GM12892 (cell line): Measurements from ENCODE around the gene SHISA9. TPM values are rescaled to one million over a fixed set of nuclear protein-coding genes. Genes with fewer than 3 reads are reported as not detected.
"Not testable (repeated sequence)": the region's sequence is repeated elsewhere in the genome, so short reads cannot be mapped to it uniquely, and the experiment has no call there.

Experiments used
- DNase-seq: peaks from one replicate; pipeline ENCODE4 v3.0.0; 2011; ENCODE audit not compliant: insufficient read length
- FAIRE-seq: peaks from 2 replicates; lab custom pipeline; 2011; peaks lifted over from hg19 to GRCh38; lab: Jason Lieb, UNC
- POLR2A ChIP-seq: IDR thresholded peaks from 2 replicates; pipeline ENCODE4 v1.6.1; 2011; ENCODE audit warnings: low read depth, low read length, control low read depth
- POLR2AphosphoS5 ChIP-seq: IDR thresholded peaks from 2 replicates; pipeline ENCODE4 v1.6.1; 2011; ENCODE audit warnings: low read depth, low read length, control low read depth
- TAF1 ChIP-seq: IDR thresholded peaks from 2 replicates; pipeline ENCODE4 v1.6.1; 2011; ENCODE audit warnings: low read depth, mild to moderate bottlenecking, control low read depth, low read length, borderline replicate concordance
- polyA plus RNA-seq: library from polyadenylated mRNA; unstranded; fragments of >200 nt; gene quantifications from one replicate; pipeline ENCODE4 v1.2.1, GENCODE V29; 2012; ENCODE audit warnings: missing spikeins, inconsistent platforms; ENCODE audit not compliant: missing spikeins

SHISA9 gene
- 0.04 TPM for polyA plus RNA-seq

GRCh38 chr16:12901597-12902461 lies at the start of gene SHISA9:
Gene SHISA9 (plus strand): TSS chr16:12901598.
- DNase-seq = no peak
- no peak for TF ChIP-seq TAF1
- TF ChIP-seq POLR2AphosphoS5 = no peak
- no peak for TF ChIP-seq POLR2A
- no peak for FAIRE-seq

- TF ChIP-seq POLR2A (no peak), TAF1 (no peak), POLR2AphosphoS5 (no peak)
- no peak for DNase-seq
- FAIRE-seq = no peak
Observed at GRCh38 chr16:12853972-12854371, 47.4 kb upstream of the SHISA9 start.

- not testable (repeated sequence) for DNase-seq, FAIRE-seq
Observed at GRCh38 chr16:12857435-12857834, 44.0 kb upstream of the SHISA9 start.

GRCh38 chr16:12862327-12862726 lies 39.1 kb upstream of the SHISA9 start:
- TF ChIP-seq TAF1 = no peak
- no peak for TF ChIP-seq POLR2A
- TF ChIP-seq POLR2AphosphoS5 = no peak
- FAIRE-seq (no peak), DNase-seq (no peak)

GRCh38 chr16:12862941-12863340 lies 38.5 kb upstream of the SHISA9 start:
- FAIRE-seq = no peak
- DNase-seq = no peak
- TF ChIP-seq POLR2AphosphoS5 (no peak), POLR2A (no peak), TAF1 (no peak)

GRCh38 chr16:12866981-12867551 lies 34.3 kb upstream of the SHISA9 start:
- FAIRE-seq (no peak), DNase-seq (no peak)
- TF ChIP-seq POLR2AphosphoS5 (no peak), TAF1 (no peak), POLR2A (no peak)

GRCh38 chr16:12868169-12868568 lies 33.2 kb upstream of the SHISA9 start:
- TF ChIP-seq POLR2A = no peak
- no peak for TF ChIP-seq TAF1
- no peak for TF ChIP-seq POLR2AphosphoS5
- FAIRE-seq = no peak
- no peak for DNase-seq

GRCh38 chr16:12868788-12869187 lies 32.6 kb upstream of the SHISA9 start:
- DNase-seq (no peak), FAIRE-seq (no peak)
- no peak for TF ChIP-seq POLR2AphosphoS5
- TF ChIP-seq TAF1 = no peak
- TF ChIP-seq POLR2A = no peak

- FAIRE-seq (no peak), DNase-seq (no peak)
- TF ChIP-seq POLR2AphosphoS5 = no peak
- TF ChIP-seq POLR2A = no peak
- no peak for TF ChIP-seq TAF1
Observed at GRCh38 chr16:12869698-12870427, 31.5 kb upstream of the SHISA9 start.

GRCh38 chr16:12871784-12872183 lies 29.6 kb upstream of the SHISA9 start:
- TF ChIP-seq TAF1 (no peak), POLR2AphosphoS5 (no peak), POLR2A (no peak)
- no peak for FAIRE-seq
- no peak for DNase-seq

- DNase-seq (no peak), FAIRE-seq (no peak)
- TF ChIP-seq TAF1 (no peak), POLR2A (no peak), POLR2AphosphoS5 (no peak)
Observed at GRCh38 chr16:12874186-12874585, 27.2 kb upstream of the SHISA9 start.
